HG02943 (cell line): ENCODE results near the gene PCCA.
"Not testable (repeated sequence)": the region's sequence is repeated elsewhere in the genome, so short reads cannot be mapped to it uniquely, and the experiment has no call there.

Experiments used
- ATAC-seq: cut with Tn5 transposase; IDR thresholded peaks from one replicate; pipeline ENCODE4 v1.9.1; 2021; ENCODE audit warnings: mild to moderate bottlenecking, low read depth, moderate library complexity; ENCODE audit not compliant: unreplicated experiment

The PCCA gene

DNA sequence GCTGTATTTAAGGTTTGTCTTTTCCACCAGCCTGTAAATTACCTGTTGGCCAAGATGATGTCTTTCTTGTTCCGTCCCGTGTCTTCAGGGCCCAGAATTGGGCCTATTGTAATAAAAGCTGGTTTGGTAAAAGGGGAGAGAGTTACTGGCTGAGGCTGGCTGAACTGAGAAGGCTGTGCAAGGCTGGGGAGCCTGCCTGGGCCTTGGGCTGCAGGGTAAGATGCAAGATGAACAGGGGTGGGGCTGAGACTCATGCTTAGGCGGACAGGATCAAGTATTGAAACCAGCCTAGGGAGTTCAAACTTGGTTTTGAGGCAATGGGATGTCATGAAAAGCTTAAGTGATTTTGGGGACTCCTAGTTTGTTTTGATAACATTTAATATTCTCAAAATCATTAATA, 142.3 kb downstream of the PCCA start:
- ATAC-seq: no peak

DNA sequence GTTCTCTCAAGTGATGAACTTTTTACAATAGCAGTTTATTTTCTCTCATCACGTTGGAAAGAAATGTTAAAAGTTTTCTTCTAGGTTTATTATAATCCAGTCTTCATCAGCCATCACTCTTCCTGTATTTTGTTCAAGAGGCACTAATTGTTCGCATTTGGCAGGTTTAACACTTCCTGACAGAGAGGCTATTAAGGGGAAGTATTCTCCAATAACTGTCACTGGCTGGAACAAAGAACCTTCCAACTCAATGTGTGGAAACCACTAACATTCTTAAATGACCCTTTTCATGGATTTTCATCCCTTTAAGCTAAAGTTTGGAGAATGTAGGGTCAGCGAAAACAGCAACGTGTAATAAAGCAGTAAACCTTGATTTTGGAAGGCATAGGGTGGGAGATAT, 145.1 kb downstream of the PCCA start:
- ATAC-seq: no peak

DNA sequence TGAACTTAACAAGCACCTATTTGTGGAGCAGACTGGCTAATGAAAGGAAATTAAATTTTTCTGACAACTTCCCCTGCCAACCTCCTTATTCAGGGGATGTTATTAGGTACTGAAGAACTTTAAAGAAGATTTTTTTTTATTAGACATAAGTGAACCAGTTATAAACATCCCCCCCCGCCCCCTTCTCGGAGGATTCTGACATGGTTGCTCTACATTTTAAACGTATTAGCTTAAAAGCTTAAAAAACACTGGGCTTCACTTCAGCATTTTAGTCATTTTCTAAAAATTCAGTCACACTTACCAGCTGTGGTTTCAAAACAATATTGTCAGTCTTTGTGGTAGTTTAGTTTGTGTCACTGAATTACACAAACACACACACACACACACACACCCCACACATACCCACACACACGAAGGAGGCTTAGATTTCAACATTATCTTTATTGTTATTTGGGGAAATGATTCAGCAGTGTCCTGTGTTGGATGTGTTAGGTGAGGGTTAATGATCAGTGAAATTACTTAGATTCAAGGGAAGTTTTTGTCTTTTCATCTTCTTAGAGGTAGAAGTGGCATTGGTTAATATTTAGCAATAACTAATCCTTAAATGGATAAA, 145.7 kb downstream of the PCCA start:
- ATAC-seq: no peak

DNA sequence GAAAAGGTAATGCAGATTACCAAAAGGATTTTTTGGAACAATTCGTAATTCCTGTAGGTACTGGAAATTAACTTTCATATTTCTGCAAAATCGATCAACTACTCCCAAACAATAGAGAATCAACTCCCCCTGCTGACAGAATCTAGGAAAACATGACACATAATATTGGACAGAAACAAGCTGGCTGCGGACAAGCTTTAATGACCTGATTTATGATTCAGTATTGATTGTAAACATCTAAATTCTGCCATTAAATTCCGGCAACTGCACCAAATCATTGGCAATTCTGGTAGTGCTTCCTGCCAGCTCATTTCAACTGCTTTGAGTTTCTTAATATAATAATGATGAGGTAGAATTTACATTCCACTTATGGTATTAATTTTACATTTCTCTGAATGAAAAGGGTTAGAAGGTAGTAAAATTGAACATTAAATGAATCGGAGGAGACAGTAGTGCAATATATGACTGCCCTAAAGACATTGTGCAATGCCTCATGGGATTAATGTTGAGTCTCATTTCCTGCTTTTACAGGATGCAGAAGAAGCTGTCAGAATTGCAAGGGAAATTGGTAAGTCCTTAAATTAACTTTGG, 146.5 kb downstream of the PCCA start:
- ATAC-seq: no peak

DNA sequence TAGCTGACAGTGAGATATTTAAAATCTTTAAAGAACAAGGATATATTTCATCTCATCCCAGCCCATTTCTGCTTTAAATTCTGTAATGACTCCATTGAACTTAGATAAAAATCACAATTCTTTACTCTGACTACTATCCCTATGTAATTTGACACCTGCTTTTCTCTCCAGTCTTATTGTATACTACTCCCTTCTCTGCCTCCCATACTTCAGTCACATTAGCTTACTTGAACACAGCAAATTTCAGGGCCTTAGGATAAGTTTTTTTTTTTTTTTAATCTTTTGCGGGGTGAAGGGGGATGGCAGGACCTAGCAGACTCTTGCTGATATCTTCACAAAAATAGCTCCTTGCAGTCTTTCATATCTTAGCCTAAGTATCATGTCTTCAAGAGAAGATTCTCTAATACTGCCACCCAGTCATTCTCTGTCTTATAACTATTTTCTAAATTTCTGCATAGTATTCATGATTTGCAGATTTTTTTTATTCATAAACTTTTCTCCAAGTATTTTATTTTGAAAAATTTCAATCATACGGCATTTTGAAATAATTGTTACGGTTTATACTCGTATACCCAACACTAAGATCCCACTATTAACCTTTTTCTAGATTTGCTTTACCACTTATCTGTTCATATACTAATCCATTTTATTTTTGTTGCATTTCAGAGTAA, 151.4 kb downstream of the PCCA start:
- ATAC-seq: no peak

DNA sequence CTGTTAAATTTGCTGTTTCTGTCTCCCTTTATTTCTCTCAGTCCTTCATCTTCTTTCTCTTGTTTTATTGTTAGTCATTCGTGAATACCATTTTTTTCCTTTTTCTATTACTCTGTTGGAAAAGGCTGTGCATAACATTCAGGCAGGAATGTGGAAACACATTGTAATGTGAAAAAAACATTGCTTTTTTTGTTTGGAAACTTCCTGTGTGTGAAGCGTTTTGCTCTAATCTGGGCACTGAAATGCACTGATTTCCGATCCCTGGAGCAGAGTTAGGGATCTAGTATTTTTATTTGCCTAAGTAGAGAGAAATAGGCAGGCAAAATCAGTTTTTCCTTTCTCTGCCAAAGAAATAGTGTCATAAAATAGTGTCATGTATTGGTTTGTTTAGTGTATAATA, 155.5 kb downstream of the PCCA start:
- ATAC-seq: no peak

DNA sequence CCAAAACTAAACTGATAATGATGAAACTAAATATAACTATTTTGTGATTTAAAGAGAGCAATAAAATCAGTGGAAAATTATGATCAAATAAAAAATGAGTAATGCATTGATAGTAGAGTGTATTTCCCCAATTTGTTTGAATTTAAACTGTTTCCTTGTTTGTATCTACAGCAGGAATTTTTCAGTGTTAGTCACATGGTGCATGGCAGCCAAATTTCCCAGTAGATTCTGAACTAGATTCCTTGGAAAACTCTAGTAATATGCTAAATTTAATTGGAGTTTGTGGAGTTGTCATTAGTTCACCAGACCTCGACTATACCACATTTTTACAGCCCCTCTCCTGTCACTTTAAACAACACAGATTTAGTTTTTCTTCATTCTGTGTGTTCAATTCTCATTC, 156.2 kb downstream of the PCCA start:
- ATAC-seq: no peak

DNA sequence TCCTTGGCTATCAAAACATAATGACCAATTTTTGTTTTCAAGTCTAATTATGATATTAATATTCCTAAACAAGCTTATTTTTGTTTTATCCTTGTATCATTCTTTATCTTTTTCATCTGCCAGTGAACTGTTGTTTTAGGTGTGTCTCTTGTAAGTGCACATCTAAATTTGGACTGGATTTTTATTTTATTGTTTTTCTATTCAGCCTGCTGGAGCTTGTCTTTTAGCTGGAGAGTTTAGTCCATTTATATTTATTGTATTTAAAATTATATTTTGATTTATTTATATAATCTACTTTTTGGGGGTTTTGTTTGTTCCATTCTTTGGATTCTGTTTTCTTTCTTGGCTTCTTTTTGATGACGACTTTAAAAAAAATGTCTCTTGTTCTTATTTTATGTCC, 159.0 kb downstream of the PCCA start:
- ATAC-seq: no peak

DNA sequence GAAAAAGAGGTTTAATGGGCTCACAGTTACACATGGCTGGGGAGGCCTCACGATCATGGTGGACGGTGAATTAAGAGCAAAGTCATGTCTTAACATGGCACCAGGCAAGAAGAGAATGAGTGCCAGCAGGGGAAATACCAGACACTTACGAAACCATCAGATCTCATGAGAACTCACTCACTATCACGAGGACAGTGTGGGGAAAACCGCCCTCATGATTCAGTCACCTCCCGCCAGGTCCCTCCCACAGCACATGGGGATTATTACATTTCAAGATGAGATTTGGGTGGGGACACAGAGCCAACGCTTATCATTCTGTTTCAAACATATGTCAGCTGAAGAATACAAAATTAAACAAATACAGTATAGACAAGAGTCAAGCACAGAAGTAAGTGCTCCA, 165.1 kb downstream of the PCCA start:
- no peak for ATAC-seq

DNA sequence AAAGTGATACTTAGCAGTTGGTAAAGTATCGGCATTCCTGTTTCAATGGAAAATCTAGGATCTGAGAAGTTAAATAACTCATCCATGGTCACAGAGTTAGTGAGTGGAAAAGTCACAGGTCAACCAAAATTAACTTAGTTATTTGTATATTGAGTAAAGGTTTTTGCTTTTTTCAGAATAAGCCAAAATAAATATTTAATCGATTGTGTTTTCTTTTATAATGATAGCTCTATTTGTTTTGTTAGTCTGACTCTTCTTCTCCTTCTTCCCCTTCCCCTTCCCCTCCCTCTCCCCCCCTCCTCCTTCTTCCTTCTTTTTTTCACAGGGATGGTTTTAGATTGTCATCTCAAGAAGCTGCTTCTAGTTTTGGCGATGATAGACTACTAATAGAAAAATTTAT, 173.5 kb downstream of the PCCA start:
- no peak for ATAC-seq

DNA sequence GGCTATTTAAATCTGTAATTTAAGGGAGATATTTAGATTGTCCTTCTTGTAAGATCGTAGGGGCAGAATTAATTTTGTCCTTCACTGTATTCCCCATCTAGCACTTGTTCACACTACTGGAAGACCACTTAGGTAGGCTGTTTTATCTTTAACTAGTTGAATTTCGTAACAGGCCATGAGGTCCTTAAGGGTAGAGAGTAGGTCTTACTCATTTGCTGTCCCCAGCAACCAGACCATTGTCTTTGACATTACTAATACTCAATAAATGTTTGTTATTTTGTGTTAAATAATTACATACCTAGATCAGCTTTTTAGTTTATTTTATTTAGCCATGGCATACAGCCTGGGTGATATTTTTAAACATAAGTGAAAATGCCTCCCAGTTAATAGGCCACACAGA, 177.1 kb downstream of the PCCA start:
- no peak for ATAC-seq

DNA sequence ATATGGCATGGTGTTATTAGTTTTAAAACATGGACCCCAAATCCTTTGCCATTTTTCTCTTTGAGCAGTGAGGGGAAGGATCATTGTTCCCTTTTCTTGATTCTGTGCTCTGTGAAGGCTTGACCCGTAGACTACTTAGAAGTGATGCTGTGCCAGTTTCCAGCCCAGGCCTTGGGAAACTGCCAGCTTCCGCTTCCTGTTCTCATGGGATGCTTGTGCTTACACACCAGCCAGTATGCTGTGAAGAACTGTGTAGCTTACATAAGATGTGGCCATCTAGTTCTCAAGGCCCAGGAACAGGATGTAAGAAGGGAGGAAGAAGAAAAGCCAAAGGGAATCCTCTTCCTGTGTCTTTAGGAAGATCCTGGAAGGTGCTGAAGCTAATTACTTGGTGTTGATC, 180.9 kb downstream of the PCCA start:
- ATAC-seq: no peak

DNA sequence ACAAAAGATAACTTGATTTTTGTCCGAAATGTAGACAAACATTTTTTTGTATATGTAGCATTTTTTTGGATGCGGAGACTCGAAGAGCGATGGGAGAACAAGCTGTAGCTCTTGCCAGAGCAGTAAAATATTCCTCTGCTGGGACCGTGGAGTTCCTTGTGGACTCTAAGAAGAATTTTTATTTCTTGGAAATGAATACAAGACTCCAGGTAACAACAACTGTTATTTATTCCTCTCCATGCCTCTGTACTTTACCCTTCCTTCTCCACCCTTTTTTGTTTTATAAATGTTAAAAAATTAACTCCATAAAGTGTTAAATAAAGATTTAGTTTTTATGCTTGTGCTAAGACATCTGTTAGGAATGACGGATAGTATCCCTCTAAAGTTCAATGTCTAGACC, 184.2 kb downstream of the PCCA start:
- ATAC-seq: no peak

DNA sequence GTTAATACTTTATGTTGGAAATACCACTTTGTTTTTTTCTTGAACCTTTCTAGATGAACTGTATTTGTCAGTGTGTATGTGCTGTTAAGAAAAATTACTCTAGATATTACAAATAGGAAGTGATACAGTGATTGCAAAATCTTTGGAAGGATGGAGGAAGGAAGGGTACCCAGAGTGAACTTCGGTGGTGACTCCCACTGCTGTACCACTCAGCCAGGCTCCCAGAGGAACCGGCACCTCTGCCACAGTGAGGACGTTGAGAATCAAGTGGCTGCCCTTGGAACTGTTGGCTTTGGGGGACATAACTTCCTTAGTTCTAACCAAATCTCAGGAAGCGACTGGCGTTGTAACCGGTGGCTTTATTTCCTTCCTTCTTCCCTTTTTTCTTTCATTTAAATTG, 184.7 kb downstream of the PCCA start:
- ATAC-seq: no peak

DNA sequence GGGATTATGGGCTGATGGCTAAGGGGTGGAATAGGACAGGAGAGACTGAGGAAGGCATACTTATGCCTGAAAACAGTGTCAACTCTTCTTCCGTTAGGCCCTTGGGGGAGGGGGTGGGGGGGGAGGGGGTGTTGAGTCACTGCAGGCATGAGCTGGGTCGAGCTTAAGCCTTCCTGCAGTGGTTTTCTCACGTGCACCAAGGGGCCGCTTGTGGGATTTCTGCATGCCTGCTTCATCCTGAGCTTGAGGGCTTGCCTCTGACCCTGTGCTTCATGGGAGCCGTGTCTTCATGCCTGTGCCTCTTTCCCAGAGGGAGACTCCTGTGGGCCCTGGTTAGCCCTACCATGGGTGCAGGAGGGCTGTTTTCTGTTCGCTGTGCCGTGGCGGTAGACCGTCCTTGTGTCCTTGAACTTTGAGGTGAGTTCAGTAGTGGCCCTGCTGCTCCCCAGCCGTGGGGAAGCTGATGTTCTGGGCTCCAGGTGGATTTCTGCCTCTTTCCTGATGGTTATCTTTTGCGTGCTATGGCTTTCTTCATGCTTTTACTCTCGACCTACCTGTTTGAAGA, 186.1 kb downstream of the PCCA start:
- no peak for ATAC-seq

DNA sequence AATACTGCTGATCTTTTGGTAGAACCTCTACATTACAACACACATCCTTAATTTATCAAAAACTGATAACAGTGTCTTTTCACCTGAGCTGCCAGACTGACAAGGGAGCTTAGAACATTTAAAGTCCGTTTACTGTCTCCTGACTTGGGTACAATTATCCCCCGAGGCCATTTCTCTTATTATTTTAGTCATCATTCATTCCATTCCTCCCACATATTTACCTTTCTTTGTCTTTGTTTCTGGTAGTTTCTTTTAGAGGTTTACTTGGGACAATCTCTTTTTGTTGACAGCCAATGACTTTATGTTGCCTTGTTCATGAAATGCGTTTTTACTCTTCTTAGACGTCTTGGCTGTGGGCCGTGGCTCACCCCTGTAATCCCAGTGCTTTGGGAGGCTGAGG, 186.9 kb downstream of the PCCA start:
- no peak for ATAC-seq

DNA sequence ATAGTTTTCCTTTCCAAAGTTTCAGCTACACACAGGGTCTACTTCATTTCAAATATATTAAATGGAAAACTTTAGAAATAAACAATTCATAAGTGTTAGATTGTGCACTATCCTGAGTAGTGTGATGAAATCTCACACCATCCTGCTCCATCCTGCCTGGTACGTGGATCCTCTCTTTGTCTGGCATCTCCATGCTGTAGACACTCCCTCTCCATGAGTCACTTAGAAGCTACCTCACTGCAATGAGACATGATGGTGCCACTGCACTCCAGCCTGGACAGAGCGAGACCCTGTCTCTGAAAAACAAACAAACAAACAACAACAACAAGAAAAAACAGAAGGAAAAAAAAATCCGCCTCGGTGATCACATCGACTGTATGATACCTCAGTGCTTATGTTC, 191.8 kb downstream of the PCCA start:
- no peak for ATAC-seq

DNA sequence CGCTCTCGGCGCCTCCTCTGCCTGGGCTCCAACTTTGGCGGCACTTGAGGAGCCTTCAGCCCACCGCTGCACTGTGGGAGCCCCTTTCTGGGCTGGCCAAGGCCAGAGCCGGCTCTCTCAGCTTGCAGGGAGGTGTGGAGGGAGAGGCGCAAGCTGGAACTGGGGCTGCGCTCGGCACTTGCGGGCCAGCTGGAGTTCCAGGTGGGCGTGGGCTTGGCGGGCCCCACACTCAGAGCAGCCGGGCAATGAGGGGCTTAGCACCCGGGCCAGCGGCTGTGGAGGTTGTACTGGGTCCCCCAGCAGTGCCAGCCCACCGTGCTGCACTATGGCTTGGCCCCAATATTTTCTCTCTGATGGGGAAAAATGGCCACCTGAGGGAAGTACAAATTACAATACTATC, 193.4 kb downstream of the PCCA start:
- not testable (repeated sequence) for ATAC-seq

DNA sequence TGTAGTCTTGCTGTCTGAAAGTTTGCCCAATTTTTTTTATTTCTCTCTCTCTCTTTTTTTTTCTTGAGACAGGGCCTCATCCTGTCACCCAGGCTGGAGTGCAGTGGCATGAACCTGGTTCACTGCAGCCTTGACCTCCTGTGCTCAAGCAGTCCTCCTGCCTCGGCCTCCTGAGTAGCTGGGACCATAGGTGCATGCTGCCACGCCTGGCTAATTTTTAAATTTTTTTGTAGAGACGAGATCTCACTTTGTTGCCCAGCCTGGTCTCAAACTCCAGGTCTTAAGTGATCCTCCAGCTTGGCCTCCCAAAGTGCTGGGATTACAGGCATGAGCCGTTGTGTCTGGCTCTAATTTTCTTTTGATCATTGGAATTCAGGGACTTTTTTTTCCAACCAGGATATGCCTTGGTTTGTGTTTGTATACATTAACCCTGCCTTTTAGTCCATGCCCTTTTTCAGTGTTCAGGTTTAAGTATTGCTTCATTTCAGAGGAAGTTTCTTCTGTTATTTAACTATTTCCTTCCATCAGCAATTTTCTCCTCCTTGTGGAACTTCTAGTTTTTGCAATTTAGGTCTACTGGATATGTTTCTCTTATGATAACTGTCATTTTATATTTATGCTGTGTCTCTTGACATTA, 201.4 kb downstream of the PCCA start:
- ATAC-seq: no peak

DNA sequence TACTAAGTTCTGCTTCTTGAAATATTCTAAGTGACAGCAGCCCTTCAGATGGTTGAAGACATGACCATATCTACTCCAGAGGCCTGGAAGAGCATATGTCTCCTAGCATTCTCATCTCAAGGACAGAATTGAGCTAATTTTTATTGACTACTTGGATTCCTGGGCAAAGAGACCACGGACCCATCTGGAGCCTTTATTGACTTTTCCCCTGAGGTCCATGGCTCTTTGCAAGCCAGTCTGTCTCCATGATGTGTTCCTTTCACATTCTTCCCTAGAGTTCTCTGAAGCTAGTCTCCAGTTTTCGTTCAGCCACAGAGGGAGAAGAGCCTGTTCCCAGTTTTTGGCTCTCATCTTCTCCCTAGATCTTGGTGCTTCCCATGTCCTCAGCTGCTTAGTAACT, 202.7 kb downstream of the PCCA start:
- no peak for ATAC-seq

DNA sequence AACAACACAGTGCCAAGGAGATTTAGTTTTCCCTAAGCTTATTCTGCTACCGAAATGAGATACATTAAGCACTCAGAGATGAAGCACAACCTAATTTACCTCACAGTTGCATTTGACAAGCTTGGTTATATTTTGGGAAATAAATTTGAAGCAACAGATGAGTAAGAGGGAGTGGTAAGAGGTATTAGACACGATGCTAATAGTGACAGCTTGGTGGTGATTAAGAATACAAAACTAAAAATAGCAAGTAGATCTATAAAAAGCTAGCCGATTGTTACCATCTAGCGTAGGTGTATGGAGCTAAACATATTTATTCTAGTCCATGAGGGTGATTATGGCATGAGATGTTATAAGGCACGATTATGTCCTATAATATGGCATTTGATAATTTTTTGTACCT, 208.5 kb downstream of the PCCA start:
- ATAC-seq: no peak
